Stimulated activated CD4-positive, alpha-beta T cell treated with anti-CD3 and anti-CD28 coated beads, Interleukin-2, amount 100 ng/mL, for 4 hours (primary cell): ENCODE measurements around the gene HSD11B2.
"Not testable (repeated sequence)": the region's sequence is repeated elsewhere in the genome, so short reads cannot be mapped to it uniquely, and the experiment has no call there.

ENCODE experiments used
- DNase-seq: peaks from one replicate; pipeline ENCODE4 v3.0.0-alpha.2; 2020; ENCODE audit warnings: low read depth

Gene HSD11B2

DNA sequence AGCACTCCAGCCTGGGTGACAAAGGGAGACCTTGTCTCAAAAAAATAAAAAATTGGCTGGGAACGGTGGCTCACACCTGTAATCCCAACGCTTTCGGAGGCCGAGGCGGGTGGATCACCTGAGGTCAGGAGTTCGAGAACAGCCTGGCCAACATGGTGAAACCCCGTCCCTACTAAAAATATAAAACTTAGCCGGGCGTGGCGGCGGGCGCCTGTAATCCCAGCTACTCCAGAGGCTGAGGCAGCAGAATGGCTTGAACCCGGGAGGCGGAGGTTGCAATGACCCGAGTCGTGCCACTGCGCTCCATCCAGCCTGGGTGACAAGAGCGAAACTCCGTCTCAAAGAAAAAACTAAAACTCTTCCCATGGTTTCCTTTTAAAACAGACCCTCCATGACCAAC lies 15.5 kb upstream of the HSD11B2 start:
- not testable (repeated sequence) for DNase-seq

DNA sequence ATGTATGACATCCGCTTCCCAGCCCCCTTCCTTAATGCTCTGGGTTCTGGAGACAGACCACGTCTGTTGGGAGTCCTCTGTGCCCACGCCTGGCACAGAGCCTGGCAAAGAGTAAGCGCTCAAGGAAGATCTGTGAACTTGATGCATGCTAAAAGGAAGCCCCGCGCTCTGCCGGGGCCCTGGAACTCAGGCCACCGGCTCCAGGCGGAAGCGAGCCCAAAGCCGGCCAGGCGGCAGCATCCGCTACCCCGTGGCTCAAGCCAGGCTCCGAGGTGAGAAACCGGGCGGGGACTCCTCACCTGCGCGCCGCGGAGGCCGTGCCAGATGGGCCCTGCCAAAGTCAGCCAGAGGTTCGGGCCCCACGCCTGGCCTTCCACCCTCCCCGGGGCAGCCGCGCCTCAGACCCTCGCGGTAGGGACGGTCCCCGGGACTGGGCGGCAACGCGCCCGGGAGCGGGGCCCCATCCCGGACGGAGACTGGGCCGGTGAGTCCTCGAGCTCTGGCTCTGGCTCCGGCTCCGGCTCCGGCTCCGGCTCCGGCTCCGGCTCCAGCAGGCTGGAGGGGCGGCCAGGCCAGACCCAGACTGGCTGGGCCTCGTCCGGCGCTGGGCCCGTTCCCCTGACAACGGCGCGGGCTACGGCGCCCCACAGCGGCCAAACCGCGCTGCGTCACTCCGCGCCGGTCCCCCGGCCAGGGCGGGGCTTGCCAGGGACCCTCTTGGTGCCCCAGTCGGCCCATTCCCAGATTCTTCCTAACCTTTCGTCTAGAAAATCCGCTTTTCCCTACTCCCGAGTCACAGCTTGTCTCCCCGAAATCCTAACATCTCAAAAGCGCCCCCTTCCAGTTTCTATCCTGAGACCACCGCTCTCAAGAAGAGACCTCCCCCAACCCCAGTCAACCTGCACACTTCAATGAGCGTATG lies 14.8 kb upstream of the HSD11B2 start, which contains the start of gene ZDHHC1:
TSS of gene ZDHHC1 (minus strand) at position 606 of the 922 bp plus-strand sequence. CDS start 8,702 bp downstream, outside the sequence.
- no peak for DNase-seq

DNA sequence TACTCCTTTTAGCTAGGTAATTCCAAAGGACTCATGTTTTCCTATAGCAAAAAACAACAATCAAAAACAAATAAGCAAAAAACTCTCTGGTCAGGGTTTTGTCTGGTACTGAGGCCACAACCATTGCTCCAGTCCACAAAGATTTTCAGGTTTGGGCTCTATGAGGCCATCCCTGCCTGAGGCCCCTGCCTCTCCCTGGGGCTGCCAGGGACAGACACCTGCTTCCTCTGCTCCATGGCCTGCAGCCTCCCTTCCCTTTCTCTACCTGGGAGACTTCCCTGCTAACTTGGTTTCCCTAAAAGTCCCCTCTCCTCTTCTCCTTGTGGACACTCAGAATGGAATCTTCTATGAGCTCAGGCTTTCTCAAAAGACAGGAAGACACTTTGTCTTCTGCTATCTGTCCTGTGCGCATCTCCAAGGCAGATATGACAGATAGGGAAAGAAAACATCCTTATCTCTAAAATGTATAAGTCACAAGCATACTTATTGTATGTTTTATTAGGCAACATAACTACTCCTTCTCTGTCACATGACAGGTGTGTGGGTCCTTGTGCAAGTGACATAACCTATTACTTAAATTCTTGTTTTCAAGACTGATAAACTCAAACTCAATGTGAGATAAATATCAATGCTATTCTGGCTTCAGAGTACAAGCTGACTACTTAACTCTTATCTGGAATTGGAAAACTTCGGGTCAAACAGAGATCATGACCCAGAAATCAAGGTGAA lies 13.4 kb upstream of the HSD11B2 start:
- no peak for DNase-seq

DNA sequence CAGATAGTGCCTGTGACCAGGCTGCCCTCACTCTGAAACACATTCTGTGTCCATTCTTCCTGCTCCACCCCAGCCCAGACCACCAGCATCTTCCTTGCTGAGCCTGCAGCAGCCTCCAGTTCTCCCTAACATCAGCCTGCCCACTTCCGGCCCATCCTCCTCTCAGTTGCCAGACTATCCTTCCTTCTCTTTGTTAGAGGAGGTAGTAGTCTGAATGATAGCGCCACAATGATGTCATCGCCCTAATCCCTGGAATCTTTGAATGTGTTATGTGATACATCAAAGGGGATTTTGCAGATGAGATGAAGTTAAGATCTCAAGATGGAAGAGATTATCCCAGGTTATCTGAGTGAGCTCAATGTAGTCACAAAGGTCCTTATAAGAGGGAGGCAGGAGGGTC lies 11.4 kb upstream of the HSD11B2 start:
- no peak for DNase-seq

GRCh38 chr16:67419931-67420330 lies 11.0 kb upstream of the HSD11B2 start:
- no peak for DNase-seq

DNA sequence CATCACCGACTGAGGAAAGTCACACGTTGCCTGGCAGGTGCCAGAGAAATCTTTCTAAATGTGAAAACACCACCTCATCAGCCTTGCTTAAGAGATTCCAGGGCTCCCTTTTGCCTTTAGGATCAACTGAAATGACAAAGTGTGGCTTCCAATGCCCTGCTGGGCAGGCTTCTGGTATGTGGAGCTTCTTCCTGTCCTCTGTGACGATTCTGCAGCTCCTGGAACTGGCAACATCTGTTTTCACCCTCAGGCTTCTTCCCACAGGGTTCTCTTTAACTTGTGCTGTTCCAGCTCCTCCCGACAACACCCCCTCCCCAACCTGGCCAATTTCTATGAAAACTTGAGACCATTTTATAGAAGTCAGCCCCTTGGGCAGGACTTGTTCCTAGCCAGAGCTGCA lies 9.9 kb upstream of the HSD11B2 start:
- no peak for DNase-seq

- DNase-seq = no peak
Observed at GRCh38 chr16:67423015-67423414, 7.9 kb upstream of the HSD11B2 start.

GRCh38 chr16:67423611-67424260 lies 7.2 kb upstream of the HSD11B2 start:
- DNase-seq = no peak

DNA sequence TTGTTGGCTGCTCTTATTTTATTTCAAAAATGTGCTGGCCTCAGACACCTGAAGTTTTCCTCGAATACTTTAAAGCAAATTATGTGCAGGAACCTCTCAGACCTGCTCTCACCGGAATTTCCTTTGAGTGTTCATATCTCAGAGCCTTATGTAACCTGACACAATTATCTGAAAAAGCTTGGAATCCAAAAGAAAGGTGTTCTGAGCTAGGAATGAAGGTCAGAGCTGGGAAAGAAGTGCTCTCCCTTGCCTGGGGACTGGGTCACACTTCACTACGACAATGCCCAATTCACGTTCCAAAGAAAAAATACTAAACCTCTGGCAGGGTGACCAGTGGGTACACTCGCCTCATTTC lies 6.7 kb upstream of the HSD11B2 start:
- DNase-seq = no peak

DNA sequence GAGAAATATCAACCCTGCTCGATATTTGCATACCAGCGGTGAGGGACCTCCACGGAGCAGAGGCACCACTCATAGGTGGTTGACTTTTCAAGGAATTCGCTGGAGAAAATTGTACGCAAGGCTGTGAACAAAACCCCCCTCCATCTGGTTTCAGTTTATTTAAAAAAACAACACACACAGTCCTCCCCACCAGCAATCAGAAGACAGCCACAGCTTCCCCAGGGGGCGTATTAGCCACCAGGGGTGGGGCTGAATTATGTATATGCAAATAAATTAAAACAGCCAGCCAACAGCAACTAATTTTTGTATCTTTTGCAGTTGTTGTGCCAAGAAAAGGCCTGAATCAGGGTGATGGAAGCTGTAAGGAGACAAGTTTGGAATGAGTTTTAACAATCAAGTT lies 5.9 kb upstream of the HSD11B2 start:
- DNase-seq = no peak

GRCh38 chr16:67425580-67425979 lies 5.3 kb upstream of the HSD11B2 start:
- DNase-seq = no peak

DNA sequence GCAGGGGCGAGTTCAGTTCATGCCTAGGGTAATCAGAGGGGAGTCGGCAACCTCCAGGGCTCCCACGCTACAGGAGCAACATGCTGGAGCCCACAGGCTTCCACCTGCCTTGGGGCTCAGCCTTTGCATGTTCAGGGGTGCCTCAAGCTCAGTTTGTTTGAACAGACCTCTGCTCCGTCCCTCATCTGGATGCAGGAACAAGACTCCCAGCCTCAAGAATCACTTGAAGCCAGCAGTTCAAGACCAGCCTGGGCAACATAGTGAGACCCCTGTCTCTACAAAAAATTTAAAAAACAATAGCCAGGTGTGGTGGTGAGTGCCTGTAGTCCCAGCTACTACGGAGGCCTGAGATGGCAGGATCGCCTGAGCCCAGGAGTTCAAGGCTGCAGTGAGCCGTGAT lies 4.9 kb upstream of the HSD11B2 start:
- no peak for DNase-seq

DNA sequence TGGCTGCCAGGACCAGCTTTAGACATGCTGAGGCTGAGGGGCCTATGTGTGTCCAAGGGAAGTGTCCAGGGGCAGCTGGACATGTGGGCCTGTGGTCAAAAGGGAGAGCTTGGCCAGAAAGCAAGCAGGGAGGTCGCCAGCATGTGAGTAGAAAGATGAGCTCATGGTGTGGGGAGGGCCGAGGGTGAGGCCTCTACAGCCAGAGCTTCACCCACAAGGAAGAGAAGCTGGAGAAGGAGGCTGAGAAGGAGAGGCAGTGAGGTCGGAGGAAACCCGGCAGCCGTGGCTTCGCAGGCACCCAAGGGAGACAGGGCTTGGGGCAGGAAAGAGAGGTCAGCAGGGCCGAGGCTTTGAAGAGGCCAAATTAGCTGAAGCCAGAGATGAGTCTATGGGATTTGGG lies 4.0 kb upstream of the HSD11B2 start:
- DNase-seq = no peak

GRCh38 chr16:67428146-67428731 lies 2.7 kb upstream of the HSD11B2 start:
- DNase-seq = peak; percentile 39

DNA sequence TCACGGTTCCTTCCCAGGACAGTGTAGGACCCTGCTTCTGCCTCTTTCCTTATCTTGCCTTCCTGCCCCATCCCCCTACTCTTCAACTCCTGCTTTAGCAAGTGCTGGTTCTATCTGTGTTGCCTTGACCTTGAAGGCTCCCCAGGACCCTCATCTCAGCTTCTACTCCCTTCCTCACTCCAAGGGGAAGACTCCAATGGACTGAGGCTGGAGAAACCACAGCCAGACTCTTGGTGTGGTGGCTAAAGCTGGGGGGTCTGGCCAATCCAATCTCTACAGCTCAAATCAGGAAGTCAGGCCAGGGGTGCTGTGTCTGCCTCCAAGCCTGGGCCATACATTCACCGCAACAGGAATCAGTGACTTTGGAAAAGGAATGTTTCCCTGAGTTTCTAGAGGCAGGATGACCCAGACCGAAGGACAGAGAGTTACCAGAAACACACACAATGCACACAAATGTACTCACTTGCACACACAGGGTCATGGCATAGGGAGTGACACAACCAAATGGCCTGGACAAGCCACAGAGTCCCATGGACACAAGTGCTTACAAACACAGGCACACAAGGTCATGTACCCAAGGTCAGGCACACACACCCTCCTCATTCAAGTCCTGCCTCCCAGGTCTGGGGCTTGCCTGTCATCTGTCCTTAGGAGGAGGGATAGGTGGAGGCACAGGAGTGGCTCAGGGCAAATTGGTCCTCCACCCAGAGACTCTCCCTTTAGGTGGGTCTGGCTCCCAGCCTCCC lies 1.7 kb upstream of the HSD11B2 start:
- no peak for DNase-seq

DNA sequence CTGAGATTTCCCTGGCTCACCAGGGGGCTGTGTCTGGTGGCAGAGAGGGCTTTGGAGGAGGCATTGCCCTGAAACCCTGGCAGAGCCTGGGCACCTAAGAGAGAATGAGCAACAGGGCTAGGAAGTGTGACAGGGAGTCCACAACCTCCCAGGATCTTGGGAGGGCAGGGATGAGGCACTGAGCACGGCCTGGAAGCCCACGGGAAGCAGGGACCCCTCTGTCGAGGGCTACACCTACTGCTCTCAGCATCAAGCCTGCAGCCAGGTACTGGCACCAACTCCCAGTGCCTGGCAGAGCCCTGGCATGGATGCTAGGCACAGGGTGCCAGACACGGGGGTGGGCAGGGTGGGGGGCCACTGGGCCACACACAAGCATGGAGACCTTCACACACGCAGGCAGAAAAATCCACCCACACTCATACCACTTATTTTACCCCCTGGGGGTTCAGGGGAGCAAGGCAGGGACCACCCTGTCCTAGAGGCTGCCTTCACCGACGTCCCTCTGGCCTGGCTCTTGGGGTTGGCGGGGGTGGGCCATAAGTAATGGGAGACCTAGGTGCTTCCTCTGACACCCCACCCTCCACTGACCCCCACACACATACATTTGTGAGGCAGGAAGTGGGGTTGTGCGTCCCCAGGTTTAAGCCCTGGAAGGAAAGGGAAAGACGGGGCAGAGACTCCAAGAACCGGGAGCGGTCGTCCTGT lies 970 bp upstream of the HSD11B2 start:
- DNase-seq = no peak

DNA sequence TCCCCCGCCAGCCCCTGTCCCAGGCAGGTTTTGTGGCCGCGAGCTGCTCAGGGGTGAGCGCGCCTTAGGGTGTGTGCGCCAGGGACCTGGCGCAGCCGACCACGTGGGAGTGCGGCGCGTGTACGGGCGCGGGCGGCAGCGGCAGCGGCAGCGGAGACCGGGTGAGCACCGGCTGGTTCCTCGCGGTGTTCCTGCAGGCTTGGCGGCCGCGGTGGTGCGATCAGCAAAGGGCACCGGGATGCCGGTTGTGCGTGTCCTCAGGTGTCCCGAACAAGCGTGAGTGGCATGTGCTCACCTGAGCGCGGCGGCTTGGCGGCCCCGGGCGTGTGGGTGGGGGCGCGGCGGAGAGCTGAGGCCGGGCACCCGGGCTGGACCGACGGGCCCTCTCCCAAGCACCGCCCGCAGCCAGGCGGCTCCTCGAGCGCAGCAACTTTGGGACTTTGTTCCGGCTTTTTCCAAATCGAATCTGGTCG lies 381 bp upstream of the HSD11B2 start:
- DNase-seq = no peak

GRCh38 chr16:67431775-67432505 lies 1.0 kb downstream of the HSD11B2 start:
- no peak for DNase-seq

DNA sequence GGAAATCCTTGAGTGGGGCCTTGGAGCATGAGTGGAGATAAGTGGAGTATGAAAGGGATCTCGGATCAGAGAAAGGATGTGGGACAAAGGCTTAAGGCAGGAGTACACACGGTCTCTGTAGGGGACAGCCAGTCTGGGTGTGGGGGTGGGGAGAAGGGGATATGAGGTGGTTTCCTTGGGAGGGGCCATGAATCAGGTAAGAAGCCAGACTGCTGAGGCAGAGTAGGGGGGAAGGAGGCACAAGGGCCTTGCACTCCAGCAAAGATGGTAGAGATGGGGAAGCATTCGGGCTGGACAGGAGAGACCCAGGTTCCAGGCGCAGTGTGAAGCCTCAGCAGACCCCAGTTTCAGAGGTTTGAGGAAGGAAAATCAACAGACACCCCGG lies 1.6 kb downstream of the HSD11B2 start:
- DNase-seq = no peak

DNA sequence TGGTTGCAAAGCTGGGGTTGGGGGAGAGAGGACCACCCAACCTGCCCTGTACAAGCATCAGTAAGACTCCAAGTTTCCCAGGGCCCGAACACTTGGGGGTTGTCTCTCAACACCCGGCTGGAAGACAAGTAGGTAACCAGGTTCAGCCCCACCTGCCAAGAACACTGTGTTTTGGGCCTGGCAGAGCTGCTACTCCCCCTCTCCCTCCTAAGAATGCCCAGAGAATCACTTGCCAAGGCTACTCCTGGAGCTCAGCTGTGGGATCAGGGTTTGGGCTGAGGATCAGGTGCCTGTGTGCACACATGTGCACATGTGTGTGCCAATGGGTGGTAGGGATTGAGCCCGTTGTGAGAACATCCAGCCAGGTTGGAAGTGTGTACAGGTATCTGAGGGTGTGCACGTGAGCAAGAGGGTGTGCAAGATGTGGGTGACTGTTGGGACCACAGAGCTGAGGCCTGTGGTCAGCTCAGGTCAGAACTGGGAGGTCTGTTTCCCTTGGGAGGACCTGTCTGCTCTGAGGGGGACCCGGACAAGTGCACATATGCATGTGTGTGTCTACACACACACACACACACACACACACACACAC lies 2.3 kb downstream of the HSD11B2 start:
- no peak for DNase-seq
